HG02852 (cell line): Measurements from ENCODE around the gene TMX1.
A peak's percentile ranks its signal among the peaks of the same experiment; 100 is the strongest.

Experiments
- ATAC-seq: cut with Tn5 transposase; IDR thresholded peaks from one replicate; pipeline ENCODE4 v1.9.1; 2021; ENCODE audit warnings: mild to moderate bottlenecking, moderate library complexity; ENCODE audit not compliant: unreplicated experiment

TMX1 gene

DNA sequence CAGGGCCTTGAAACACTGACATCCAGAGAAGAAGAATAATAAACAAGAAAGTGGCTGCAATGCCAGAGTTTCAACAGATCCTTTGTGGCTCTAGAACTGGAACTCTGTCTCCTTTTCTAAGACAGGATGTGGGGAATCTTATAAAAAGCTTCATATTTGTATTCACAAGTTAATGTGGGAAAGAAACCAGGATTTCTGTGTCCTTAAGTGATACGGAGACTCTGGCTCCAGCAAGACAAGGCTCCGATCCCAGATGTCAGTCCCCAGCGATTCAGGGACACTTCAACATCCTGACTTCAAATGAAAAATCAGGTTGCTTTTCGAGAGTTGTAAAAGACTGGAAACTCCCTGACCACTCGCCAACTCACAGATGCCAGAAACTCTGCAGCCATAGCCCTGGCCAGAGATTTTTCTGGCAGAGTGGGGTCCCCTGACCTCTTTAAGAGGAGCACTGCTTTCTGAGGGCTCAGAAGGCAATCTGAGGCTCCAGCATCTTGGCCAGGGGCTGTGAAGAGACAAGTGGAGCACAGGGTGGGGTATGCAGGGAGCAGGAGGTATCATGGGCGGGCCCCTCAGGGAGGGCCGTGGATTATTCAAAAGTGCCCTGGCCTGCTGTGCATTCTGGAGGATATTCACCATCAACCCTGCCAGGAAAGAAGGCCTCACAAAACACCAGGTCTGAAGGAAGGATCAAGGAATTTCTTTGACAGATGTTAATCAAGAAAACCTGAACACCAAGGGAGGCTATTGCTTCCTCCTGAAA is 53.3 kb downstream of the TMX1 start:
- no peak for ATAC-seq

DNA sequence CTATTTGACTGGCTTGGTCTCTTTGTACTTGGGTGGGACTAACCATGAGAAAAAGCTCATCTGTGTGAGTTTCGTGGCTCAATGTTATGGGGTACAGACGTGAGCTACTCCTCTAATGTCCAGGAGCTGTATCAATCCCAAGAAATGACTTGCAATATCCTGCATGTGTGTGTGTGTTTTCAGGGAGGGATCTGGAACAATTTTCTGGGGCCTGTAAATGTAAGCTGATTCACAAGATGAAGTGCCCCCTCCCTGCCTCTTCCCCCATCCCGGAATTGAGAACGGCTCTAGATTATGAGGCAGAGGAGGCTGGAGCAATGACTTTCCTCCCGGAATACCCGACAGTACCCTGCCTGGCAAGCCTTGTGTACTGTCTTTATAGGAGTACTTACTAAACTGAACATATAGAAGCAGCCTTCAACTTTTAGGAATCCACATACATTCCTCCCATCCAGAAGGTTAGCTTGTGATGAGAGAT is 53.9 kb downstream of the TMX1 start:
- ATAC-seq, result no peak

DNA sequence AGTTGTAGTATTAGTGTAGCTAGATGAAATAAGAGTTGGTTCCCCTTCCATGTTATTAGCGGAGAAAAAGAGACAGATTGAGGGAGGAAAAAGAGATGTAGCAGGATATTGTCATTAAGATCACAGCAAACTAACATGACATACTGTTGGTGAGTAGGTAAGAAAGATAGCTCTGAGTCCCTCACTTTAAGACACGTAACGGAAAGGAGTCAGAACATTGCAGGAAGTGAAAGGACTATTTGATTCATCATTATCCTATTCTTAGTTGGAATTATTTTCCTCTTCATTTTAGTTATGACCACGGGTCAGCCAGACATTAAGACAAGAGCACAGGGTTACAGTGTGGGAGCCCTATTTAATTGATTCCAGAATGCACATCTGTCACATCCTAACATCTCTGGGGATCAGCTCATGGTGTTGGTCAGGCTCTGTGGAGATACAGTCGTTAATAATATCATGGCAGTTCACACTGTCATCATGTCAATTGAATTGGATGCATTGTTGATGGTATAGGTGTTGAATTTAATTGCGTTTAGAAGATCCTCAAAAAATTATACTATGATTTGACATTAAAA is 55.0 kb downstream of the TMX1 start:
- no peak for ATAC-seq

GRCh38 chr14:51295646-51296263 is 55.7 kb downstream of the TMX1 start:
- no peak for ATAC-seq

GRCh38 chr14:51297066-51297465 is 57.0 kb downstream of the TMX1 start:
- ATAC-seq, result no peak

DNA sequence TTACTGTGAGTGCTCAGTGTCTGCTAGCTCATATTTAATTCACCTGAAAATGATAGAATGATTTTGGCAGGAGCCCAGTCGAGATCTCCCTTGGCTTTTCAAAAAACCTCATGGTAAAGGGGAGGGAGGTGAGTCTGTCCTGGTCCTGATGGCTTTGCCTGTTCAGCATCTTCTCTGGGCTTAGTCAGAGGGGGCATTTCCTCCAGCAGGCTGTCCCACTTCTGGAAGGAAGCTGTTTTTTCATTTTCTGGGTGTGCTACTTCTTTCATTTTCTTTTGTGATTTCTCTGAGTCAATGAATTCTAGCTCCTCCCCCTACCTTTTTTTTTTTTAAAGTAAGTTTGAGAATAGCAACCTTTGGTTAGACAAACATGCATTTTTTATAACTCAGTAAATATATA is 58.8 kb downstream of the TMX1 start:
- peak; percentile 54 for ATAC-seq

GRCh38 chr14:51302295-51303030 is 62.4 kb downstream of the TMX1 start:
- ATAC-seq, result no peak

GRCh38 chr14:51304438-51304837 is 64.4 kb downstream of the TMX1 start:
- no peak for ATAC-seq

- ATAC-seq, result no peak
These were observed 64.9 kb downstream of the TMX1 start for GRCh38 chr14:51304941-51305340.

- no peak for ATAC-seq
These were observed 65.7 kb downstream of the TMX1 start for GRCh38 chr14:51305751-51306150.
